ENCODE measurements around the gene NCBP3.

Gene NCBP3

GRCh38 chr17:3770466-3770865 lies 75.6 kb downstream of the NCBP3 start:
- Mint-ChIP-seq H3K9me3 (peaks cover 0 to 8% of the 10 kb centered on the region in 2 donors), H3K27me3 (peaks cover 15% of the 10 kb centered on the region), H3K27ac (peak overlapping the region; percentile 42 to 55), H3K4me1 (peaks cover 80% of the 10 kb centered on the region), H3K4me3 (peak overlapping the region; percentile 13 to 55)
- DNase-seq: peak; percentile 65 to 78
- peak; percentile 80 for ATAC-seq

GRCh38 chr17:3768769-3769168 lies 77.3 kb downstream of the NCBP3 start:
- ATAC-seq (no peak), DNase-seq (no peak)
- H3K27me3 Mint-ChIP-seq: peaks cover 15% of the 10 kb centered on the region
- H3K27ac Mint-ChIP-seq: no peak overlapping the region
- peaks cover 97% of the 10 kb centered on the region for H3K4me1 Mint-ChIP-seq
- H3K9me3 Mint-ChIP-seq: peaks cover 0 to 8% of the 10 kb centered on the region in 2 donors
- H3K4me3 Mint-ChIP-seq: no peak overlapping the region

- ATAC-seq (no peak), DNase-seq (no peak)
- Mint-ChIP-seq H3K27ac (no peak overlapping the region), H3K4me3 (no peak overlapping the region), H3K4me1 (peaks cover 97% of the 10 kb centered on the region), H3K9me3 (peaks cover 0 to 8% of the 10 kb centered on the region in 2 donors), H3K27me3 (peaks cover 15% of the 10 kb centered on the region)
Observed at GRCh38 chr17:3768341-3768740, 77.7 kb downstream of the NCBP3 start.

GRCh38 chr17:3766779-3767178 lies 79.3 kb downstream of the NCBP3 start:
- peaks cover 0 to 8% of the 10 kb centered on the region in 2 donors for H3K9me3 Mint-ChIP-seq
- H3K4me1 Mint-ChIP-seq: peaks cover 99% of the 10 kb centered on the region
- ATAC-seq (no peak), DNase-seq (peak in 1 of 2 donors; percentile 77)
- peaks cover 15% of the 10 kb centered on the region for H3K27me3 Mint-ChIP-seq
- no peak overlapping the region for H3K27ac Mint-ChIP-seq
- peak overlapping the region; percentile 2 to 13 for H3K4me3 Mint-ChIP-seq

GRCh38 chr17:3765981-3766380 lies 80.1 kb downstream of the NCBP3 start:
- ATAC-seq (no peak), DNase-seq (no peak)
- H3K27me3 Mint-ChIP-seq: peaks cover 20% of the 10 kb centered on the region
- H3K27ac Mint-ChIP-seq: peak overlapping the region; percentile 78 to 100
- peak overlapping the region; percentile 9 to 80 for H3K4me3 Mint-ChIP-seq
- peaks cover 99% of the 10 kb centered on the region for H3K4me1 Mint-ChIP-seq
- H3K9me3 Mint-ChIP-seq: peaks cover 2 to 11% of the 10 kb centered on the region in 2 donors

- Mint-ChIP-seq H3K9me3 (peaks cover 18 to 30% of the 10 kb centered on the region in 2 donors), H3K27ac (peak overlapping the region; percentile 98 to 100), H3K4me3 (peak overlapping the region; percentile 79 to 80), H3K4me1 (peaks cover 81% of the 10 kb centered on the region), H3K27me3 (peaks cover 16% of the 10 kb centered on the region)
- peak in 1 of 2 donors; percentile 29 for DNase-seq
- no peak for ATAC-seq
Observed at GRCh38 chr17:3763777-3764170, 82.3 kb downstream of the NCBP3 start.

- H3K27me3 Mint-ChIP-seq: peaks cover 10% of the 10 kb centered on the region
- ATAC-seq: peak; percentile 82
Observed at GRCh38 chr17:3762922-3763776, 82.9 kb downstream of the NCBP3 start.

GRCh38 chr17:3761918-3762380 lies 84.1 kb downstream of the NCBP3 start:
- no peak for ATAC-seq
- H3K27ac Mint-ChIP-seq: peak overlapping the region in 1 of 2 donors; percentile 45

More at GRCh38 chr17:3762922-3763776, 82.9 kb downstream of the NCBP3 start:
- H3K9me3 Mint-ChIP-seq: peaks cover 18 to 30% of the 10 kb centered on the region in 2 donors
- peak overlapping the region; percentile 98 to 100 for H3K27ac Mint-ChIP-seq
- peak; percentile 74 to 86 for DNase-seq
- peak overlapping the region; percentile 79 to 80 for H3K4me3 Mint-ChIP-seq
- peaks cover 75% of the 10 kb centered on the region for H3K4me1 Mint-ChIP-seq

GRCh38 chr17:3761036-3761917 lies 84.8 kb downstream of the NCBP3 start:
- H3K27me3 Mint-ChIP-seq: peaks cover 10% of the 10 kb centered on the region
- peaks cover 18 to 22% of the 10 kb centered on the region in 2 donors for H3K9me3 Mint-ChIP-seq
- H3K27ac Mint-ChIP-seq: peak overlapping the region; percentile 45 to 94
- H3K4me3 Mint-ChIP-seq: no peak overlapping the region
- H3K4me1 Mint-ChIP-seq: peaks cover 67% of the 10 kb centered on the region
- ATAC-seq (no peak), DNase-seq (no peak)

More at GRCh38 chr17:3761918-3762380, 84.1 kb downstream of the NCBP3 start:
- Mint-ChIP-seq H3K9me3 (peaks cover 18 to 22% of the 10 kb centered on the region in 2 donors), H3K27me3 (peaks cover 10% of the 10 kb centered on the region), H3K4me3 (no peak overlapping the region), H3K4me1 (peaks cover 72% of the 10 kb centered on the region)
- DNase-seq: no peak

GRCh38 chr17:3759597-3760216 lies 86.3 kb downstream of the NCBP3 start:
- no peak overlapping the region for H3K4me3 Mint-ChIP-seq
- peaks cover 18 to 22% of the 10 kb centered on the region in 2 donors for H3K9me3 Mint-ChIP-seq
- peaks cover 65% of the 10 kb centered on the region for H3K4me1 Mint-ChIP-seq
- peak overlapping the region in 1 of 2 donors; percentile 51 for H3K27ac Mint-ChIP-seq
- DNase-seq (no peak), ATAC-seq (no peak)
- peaks cover 10% of the 10 kb centered on the region for H3K27me3 Mint-ChIP-seq

GRCh38 chr17:3755335-3756030 lies 90.6 kb downstream of the NCBP3 start:
- Mint-ChIP-seq H3K4me1 (peaks cover 43% of the 10 kb centered on the region), H3K27me3 (no peaks in the 10 kb centered on the region), H3K9me3 (peaks cover 13 to 15% of the 10 kb centered on the region in 2 donors), H3K4me3 (peak overlapping the region; percentile 72 to 87), H3K27ac (peak overlapping the region in 1 of 2 donors; percentile 95)
- ATAC-seq: no peak
- no peak for DNase-seq

- peak; percentile 79 to 80 for DNase-seq
- H3K4me1 Mint-ChIP-seq: peaks cover 51% of the 10 kb centered on the region
- peaks cover 6 to 8% of the 10 kb centered on the region in 2 donors for H3K9me3 Mint-ChIP-seq
- peak overlapping the region in 1 of 2 donors; percentile 95 for H3K27ac Mint-ChIP-seq
- H3K4me3 Mint-ChIP-seq: peak overlapping the region; percentile 72 to 87
- no peaks in the 10 kb centered on the region for H3K27me3 Mint-ChIP-seq
- peak; percentile 88 for ATAC-seq
Observed at GRCh38 chr17:3754458-3755334, 91.3 kb downstream of the NCBP3 start.

- Mint-ChIP-seq H3K9me3 (peaks cover under 1 to 2% of the 10 kb centered on the region in 2 donors), H3K4me3 (no peak overlapping the region), H3K4me1 (peaks cover 57% of the 10 kb centered on the region), H3K27ac (no peak overlapping the region), H3K27me3 (no peaks in the 10 kb centered on the region)
- DNase-seq: no peak
- ATAC-seq: no peak
Observed at GRCh38 chr17:3754066-3754457, 92.0 kb downstream of the NCBP3 start.

GRCh38 chr17:3753624-3754023 lies 92.4 kb downstream of the NCBP3 start:
- H3K27me3 Mint-ChIP-seq: no peaks in the 10 kb centered on the region
- no peak overlapping the region for H3K4me3 Mint-ChIP-seq
- ATAC-seq (no peak), DNase-seq (no peak)
- H3K9me3 Mint-ChIP-seq: no peaks in the 10 kb centered on the region
- H3K4me1 Mint-ChIP-seq: peaks cover 62% of the 10 kb centered on the region
- no peak overlapping the region for H3K27ac Mint-ChIP-seq
